MM.1S (cell line): ENCODE results near the gene LNP1.

ENCODE experiments used
- EZH2phosphoT487 ChIP-seq: fragments of 300-600 bp; sonication (generic); IDR thresholded peaks from 2 replicates; pipeline ENCODE4 v1.6.1; 2018; ENCODE audit warnings: antibody characterized with exemption, low read length
- TF ChIP-seq, protein P1 (sequence below): fragments of 300-600 bp; sonication (generic); IDR thresholded peaks from 2 replicates; pipeline ENCODE4 v1.5.1; 2016; ENCODE audit warnings: antibody characterized with exemption, low read length, mixed read lengths

GRCh38 chr3:100458814-100459213, 57.5 kb downstream of the LNP1 start:
- TF ChIP-seq, protein P1, sequence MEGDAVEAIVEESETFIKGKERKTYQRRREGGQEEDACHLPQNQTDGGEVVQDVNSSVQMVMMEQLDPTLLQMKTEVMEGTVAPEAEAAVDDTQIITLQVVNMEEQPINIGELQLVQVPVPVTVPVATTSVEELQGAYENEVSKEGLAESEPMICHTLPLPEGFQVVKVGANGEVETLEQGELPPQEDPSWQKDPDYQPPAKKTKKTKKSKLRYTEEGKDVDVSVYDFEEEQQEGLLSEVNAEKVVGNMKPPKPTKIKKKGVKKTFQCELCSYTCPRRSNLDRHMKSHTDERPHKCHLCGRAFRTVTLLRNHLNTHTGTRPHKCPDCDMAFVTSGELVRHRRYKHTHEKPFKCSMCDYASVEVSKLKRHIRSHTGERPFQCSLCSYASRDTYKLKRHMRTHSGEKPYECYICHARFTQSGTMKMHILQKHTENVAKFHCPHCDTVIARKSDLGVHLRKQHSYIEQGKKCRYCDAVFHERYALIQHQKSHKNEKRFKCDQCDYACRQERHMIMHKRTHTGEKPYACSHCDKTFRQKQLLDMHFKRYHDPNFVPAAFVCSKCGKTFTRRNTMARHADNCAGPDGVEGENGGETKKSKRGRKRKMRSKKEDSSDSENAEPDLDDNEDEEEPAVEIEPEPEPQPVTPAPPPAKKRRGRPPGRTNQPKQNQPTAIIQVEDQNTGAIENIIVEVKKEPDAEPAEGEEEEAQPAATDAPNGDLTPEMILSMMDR = no peak
- TF ChIP-seq EZH2phosphoT487 = no peak
